Neural cell (in vitro differentiated cells): Measurements from ENCODE around the gene SECISBP2. TPM values are rescaled to one million over a fixed set of nuclear protein-coding genes. Genes with fewer than 3 reads are reported as not detected.
A peak's percentile ranks its signal among the peaks of the same experiment; 100 is the strongest.

Source experiments
- H2AFZ ChIP-seq: fragments of 200-600, 300-800 bp; sonication (generic), shearing (Covaris generic); 2 replicates; pipeline ENCODE4 v1.6.0; 2014; ENCODE audit warnings: low read depth, mild to moderate bottlenecking, antibody characterized with exemption, low read length, moderate library complexity
- H3F3A ChIP-seq: fragments of 200-600 bp; shearing (Covaris generic); 2 replicates; pipeline ENCODE4 v1.6.1; 2016; ENCODE audit warnings: mild to moderate bottlenecking, moderate library complexity, mixed read lengths, antibody characterized with exemption, low read length; ENCODE audit not compliant: insufficient read depth, poor library complexity, severe bottlenecking
- H3K27ac ChIP-seq: fragments of 200-600, 300-800 bp; sonication (generic), shearing (Covaris generic); 2 replicates; pipeline ENCODE4 v1.5.1; 2014; ENCODE audit warnings: mild to moderate bottlenecking, low read length, moderate library complexity
- H3K27me3 ChIP-seq: fragments of 300-800, 200-600 bp; sonication (generic), shearing (Covaris generic); 2 replicates; pipeline ENCODE4 v1.6.0; 2014; ENCODE audit warnings: mild to moderate bottlenecking, low read depth, low read length, moderate library complexity; ENCODE audit not compliant: insufficient read depth
- H3K36me3 ChIP-seq: fragments of 300-800, 200-600 bp; sonication (generic), shearing (Covaris generic); 2 replicates; pipeline ENCODE4 v1.5.1; 2014; ENCODE audit warnings: mild to moderate bottlenecking, antibody characterized with exemption, low read length, moderate library complexity; ENCODE audit not compliant: insufficient read depth
- H3K4me2 ChIP-seq: fragments of 300-800, 200-600 bp; sonication (generic), shearing (Covaris generic); 2 replicates; pipeline ENCODE4 v1.6.0; 2014; ENCODE audit warnings: mild to moderate bottlenecking, low read length
- H3K4me3 ChIP-seq: fragments of 300-800, 200-600 bp; sonication (generic), shearing (Covaris generic); 2 replicates; pipeline ENCODE4 v1.5.1; 2014; ENCODE audit warnings: mild to moderate bottlenecking, low read length, moderate library complexity
- H3K79me2 ChIP-seq: fragments of 200-600 bp; shearing (Covaris generic); replicated peaks from 2 replicates; pipeline ENCODE4 v1.6.0; 2014; ENCODE audit warnings: mild to moderate bottlenecking, low read length, moderate library complexity; ENCODE audit not compliant: insufficient read depth
- H3K9ac ChIP-seq: fragments of 300-800, 200-600 bp; sonication (generic), shearing (Covaris generic); 2 replicates; pipeline ENCODE4 v1.6.1; 2016; ENCODE audit warnings: mild to moderate bottlenecking, low read length, mixed read lengths
- H3K9me2 ChIP-seq: fragments of 200-600 bp; shearing (Covaris generic); 2 replicates; pipeline ENCODE4 v1.6.1; 2016; ENCODE audit warnings: mild to moderate bottlenecking, low read length, mixed read lengths; ENCODE audit not compliant: insufficient read depth
- H3K9me3 ChIP-seq: fragments of 200-600, 300-800 bp; sonication (generic), shearing (Covaris generic); 2 replicates; pipeline ENCODE4 v1.6.1; 2016; ENCODE audit warnings: mild to moderate bottlenecking, mixed run types, low read length, moderate library complexity, mixed read lengths
- H4K20me1 ChIP-seq: fragments of 200-600 bp; shearing (Covaris generic); 2 replicates; pipeline ENCODE4 v1.6.1; 2016; ENCODE audit warnings: mild to moderate bottlenecking, mixed run types; ENCODE audit not compliant: insufficient read depth
- CTCF ChIP-seq: fragments of 450-650 bp; IDR thresholded peaks from 2 replicates; pipeline ENCODE4 v1.5.1; 2014; ENCODE audit warnings: antibody characterized with exemption, mild to moderate bottlenecking, moderate library complexity; ENCODE audit not compliant: poor library complexity, severe bottlenecking
- EP300 ChIP-seq: fragments of 450-650 bp; conservative IDR thresholded peaks from 2 replicates; pipeline ENCODE4 v1.6.1; 2014; ENCODE audit warnings: antibody characterized with exemption, mild to moderate bottlenecking, moderate library complexity; ENCODE audit not compliant: poor library complexity, severe bottlenecking
- EZH2 ChIP-seq: fragments of 200-600, 300-800 bp; shearing (Covaris generic), sonication (generic); IDR thresholded peaks from 2 replicates; pipeline ENCODE4 v1.6.1; 2014; ENCODE audit warnings: antibody characterized with exemption, low read length, borderline replicate concordance, mild to moderate bottlenecking; ENCODE audit not compliant: insufficient read depth, poor library complexity, severe bottlenecking
- MXI1 ChIP-seq: fragments of 450-650 bp; conservative IDR thresholded peaks from 2 replicates; pipeline ENCODE4 v1.6.1; 2014; ENCODE audit warnings: antibody characterized with exemption, mild to moderate bottlenecking; ENCODE audit not compliant: poor library complexity, severe bottlenecking
- POLR2AphosphoS5 ChIP-seq: IDR thresholded peaks from 2 replicates; pipeline ENCODE4 v1.6.1; 2012
- RAD21 ChIP-seq: fragments of 450-650 bp; conservative IDR thresholded peaks from 2 replicates; pipeline ENCODE4 v1.6.1; 2014; ENCODE audit warnings: antibody characterized with exemption, mild to moderate bottlenecking, moderate library complexity
- REST ChIP-seq: IDR thresholded peaks from 2 replicates; pipeline ENCODE4 v1.6.1; 2012; ENCODE audit warnings: borderline replicate concordance
- SMC3 ChIP-seq: fragments of 450-650 bp; conservative IDR thresholded peaks from 2 replicates; pipeline ENCODE4 v1.6.1; 2014; ENCODE audit warnings: antibody characterized with exemption, mild to moderate bottlenecking, moderate library complexity; ENCODE audit not compliant: poor library complexity
- TAF1 ChIP-seq: IDR thresholded peaks from 2 replicates; pipeline ENCODE4 v1.6.1; 2012; ENCODE audit warnings: low read depth
- polyA plus RNA-seq: library from polyadenylated mRNA; depleted of rRNA; stranded (reverse); fragments of >200 nt; gene quantifications from 2 replicates; pipeline ENCODE4 v1.2.3, GENCODE V29; 2014

SECISBP2 gene
- polyA plus RNA-seq, 1 donor from 2014 or later: 121 TPM

- peaks cover 57% of the 10 kb centered on the region for H3K79me2 ChIP-seq
- H3F3A ChIP-seq: peaks cover 5% of the 10 kb centered on the region
- H2AFZ ChIP-seq: no peak overlapping the region
- no peaks in the 10 kb centered on the region for H4K20me1 ChIP-seq
- peak overlapping the region; percentile 57 for H3K9ac ChIP-seq
- H3K4me3 ChIP-seq: peak overlapping the region; percentile 74
- TF ChIP-seq REST (no peak), SMC3 (no peak), POLR2AphosphoS5 (no peak), EP300 (no peak), RAD21 (no peak), TAF1 (no peak), MXI1 (no peak)
- peak overlapping the region; percentile 96 for H3K4me2 ChIP-seq
- H3K9me2 ChIP-seq: no peaks in the 10 kb centered on the region
- H3K27me3 ChIP-seq: no peaks in the 10 kb centered on the region
- H3K27ac ChIP-seq: no peak overlapping the region
- H3K36me3 ChIP-seq: peaks cover 9% of the 10 kb centered on the region
- no peaks in the 10 kb centered on the region for H3K9me3 ChIP-seq
These were observed 6.1 kb upstream of the SECISBP2 start for GRCh38 chr9:89312222-89312571.

GRCh38 chr9:89313842-89314241 is 4.5 kb upstream of the SECISBP2 start:
- no peak overlapping the region for H3K9ac ChIP-seq
- H3K9me2 ChIP-seq: no peaks in the 10 kb centered on the region
- H3K9me3 ChIP-seq: no peaks in the 10 kb centered on the region
- H3F3A ChIP-seq: peaks cover 5% of the 10 kb centered on the region
- H3K79me2 ChIP-seq: peaks cover 57% of the 10 kb centered on the region
- H3K4me2 ChIP-seq: no peak overlapping the region
- no peak overlapping the region for H3K27ac ChIP-seq
- H3K4me3 ChIP-seq: peak overlapping the region; percentile 74
- no peaks in the 10 kb centered on the region for H3K27me3 ChIP-seq
- no peaks in the 10 kb centered on the region for H4K20me1 ChIP-seq
- TF ChIP-seq REST (no peak), EZH2 (no peak), TAF1 (no peak), CTCF (no peak), RAD21 (no peak), EP300 (no peak), MXI1 (no peak), POLR2AphosphoS5 (no peak), SMC3 (no peak)
- H2AFZ ChIP-seq: no peak overlapping the region
- peaks cover 9% of the 10 kb centered on the region for H3K36me3 ChIP-seq
